SK-N-SH treated with all-trans-retinoic acid at 6 μM for 48 hours (cell line): ENCODE results near the gene PNKD.

ENCODE experiments used
- ARNTL ChIP-seq: fragments of 450-650 bp; formaldehyde crosslinking; IDR thresholded peaks from 2 replicates; pipeline ENCODE4 v1.5.0; 2020; ENCODE audit warnings: low read depth, mild to moderate bottlenecking, moderate library complexity, borderline replicate concordance
- BACH2 ChIP-seq: fragments of 250-450 bp; sonication (Bioruptor Pico); IDR thresholded peaks from 2 replicates; pipeline ENCODE4 v1.9.0; 2021; ENCODE audit warnings: mild to moderate bottlenecking, borderline replicate concordance
- CREB5 ChIP-seq: fragments of 250-450 bp; sonication (Bioruptor Pico); IDR thresholded peaks from 2 replicates; pipeline ENCODE4 v1.5.1; 2020; ENCODE audit warnings: low read depth, mild to moderate bottlenecking, moderate library complexity
- CSDC2 ChIP-seq: fragments of 250-450 bp; sonication (Bioruptor Pico); IDR thresholded peaks from 2 replicates; pipeline ENCODE4 v1.5.0; 2020; ENCODE audit warnings: mild to moderate bottlenecking, moderate library complexity
- OSR1 ChIP-seq: fragments of 250-450 bp; sonication (Bioruptor Pico); IDR thresholded peaks from 2 replicates; pipeline ENCODE4 v1.8.0; 2022; ENCODE audit warnings: moderate library complexity, mild to moderate bottlenecking, inconsistent platforms
- PATZ1 ChIP-seq: fragments of 250-450 bp; sonication (Bioruptor Pico); IDR thresholded peaks from 2 replicates; pipeline ENCODE4 v1.8.0; 2020; ENCODE audit warnings: mild to moderate bottlenecking, moderate library complexity, borderline replicate concordance
- PPARA ChIP-seq: fragments of 250-450 bp; sonication (Bioruptor Pico); IDR thresholded peaks from 2 replicates; pipeline ENCODE4 v1.5.0; 2020; ENCODE audit warnings: mild to moderate bottlenecking, borderline replicate concordance
- RARB ChIP-seq: fragments of 250-450 bp; sonication (Bioruptor Pico); IDR thresholded peaks from 2 replicates; pipeline ENCODE4 v1.8.0; 2021; ENCODE audit warnings: mild to moderate bottlenecking, moderate library complexity
- ZFP3 ChIP-seq: fragments of 250-450 bp; sonication (Bioruptor Pico); IDR thresholded peaks from 2 replicates; pipeline ENCODE4 v1.5.0; 2020; ENCODE audit warnings: mild to moderate bottlenecking, moderate library complexity
- ZNF70 ChIP-seq: fragments of 450-650 bp; formaldehyde crosslinking; IDR thresholded peaks from 2 replicates; pipeline ENCODE4 v1.5.0; 2020; ENCODE audit warnings: mild to moderate bottlenecking, moderate library complexity

GRCh38 chr2:218395456-218395825 lies 125.1 kb downstream of the PNKD start:
- TF ChIP-seq ZFP3 (CRISPR knock-in tag), result no peak
- no peak for TF ChIP-seq ZNF70
- TF ChIP-seq PPARA, result no peak
- TF ChIP-seq CREB5 (CRISPR knock-in tag), result no peak
- no peak for TF ChIP-seq RARB
- no peak for TF ChIP-seq PATZ1
- no peak for TF ChIP-seq BACH2 (CRISPR knock-in tag)
- TF ChIP-seq ARNTL, result no peak
- TF ChIP-seq OSR1 (CRISPR knock-in tag), result no peak
- TF ChIP-seq CSDC2 (CRISPR knock-in tag), result no peak
